ENCODE data around the gene CAMKMT.

The CAMKMT gene

GRCh38 chr2:44515416-44515815 lies 153.7 kb downstream of the CAMKMT start:
- Histone ChIP-seq H3K27me3 (ENCODE audit: insufficient read depth, low read length) (no peaks in the 10 kb centered on the region), H4K20me1 (ENCODE audit: insufficient read depth, low read length) (no peaks in the 10 kb centered on the region), H3K9me3 (ENCODE audit: low read length) (no peaks in the 10 kb centered on the region), H3K36me3 (ENCODE audit: insufficient read depth, low read length) (no peaks in the 10 kb centered on the region), H3K9me2 (ENCODE audit: low read depth, low read length) (no peaks in the 10 kb centered on the region), H2AFZ (ENCODE audit: low read length) (no peak overlapping the region), H3K27ac (ENCODE audit: low read depth, low read length, poor library complexity, severe bottlenecking) (no peak overlapping the region), H3K4me3 (ENCODE audit: low read depth, low read length, poor library complexity, severe bottlenecking) (no peak overlapping the region), H3F3A (ENCODE audit: insufficient read depth, low read length) (no peaks in the 10 kb centered on the region), H3K4me2 (ENCODE audit: low read length) (no peak overlapping the region), H3K4me1 (ENCODE audit: insufficient read depth, low read length, severe bottlenecking) (no peaks in the 10 kb centered on the region), H3K79me2 (ENCODE audit: insufficient read depth, low read length) (no peaks in the 10 kb centered on the region), H3K9ac (ENCODE audit: low read length) (no peak overlapping the region)
- TF ChIP-seq EZH2 (IDR thresholded peaks at IDR 0.05; ENCODE audit: borderline replicate concordance, low read length) (no peak), CTCF (IDR thresholded peaks at IDR 0.05; ENCODE audit: low read length) (no peak)

- Histone ChIP-seq H3K36me3 (ENCODE audit: insufficient read depth, low read length) (no peaks in the 10 kb centered on the region), H3K4me3 (ENCODE audit: low read depth, low read length, poor library complexity, severe bottlenecking) (no peak overlapping the region), H3K9ac (ENCODE audit: low read length) (no peak overlapping the region), H3K27me3 (ENCODE audit: insufficient read depth, low read length) (no peaks in the 10 kb centered on the region), H4K20me1 (ENCODE audit: insufficient read depth, low read length) (no peaks in the 10 kb centered on the region), H3K27ac (ENCODE audit: low read depth, low read length, poor library complexity, severe bottlenecking) (no peak overlapping the region), H3K9me2 (ENCODE audit: low read depth, low read length) (no peaks in the 10 kb centered on the region), H2AFZ (ENCODE audit: low read length) (no peak overlapping the region), H3K79me2 (ENCODE audit: insufficient read depth, low read length) (no peaks in the 10 kb centered on the region), H3K9me3 (ENCODE audit: low read length) (peaks cover 8% of the 10 kb centered on the region), H3F3A (ENCODE audit: insufficient read depth, low read length) (no peaks in the 10 kb centered on the region), H3K4me2 (ENCODE audit: low read length) (no peak overlapping the region), H3K4me1 (ENCODE audit: insufficient read depth, low read length, severe bottlenecking) (no peaks in the 10 kb centered on the region)
- TF ChIP-seq CTCF (IDR thresholded peaks at IDR 0.05; ENCODE audit: low read length) (no peak), EZH2 (IDR thresholded peaks at IDR 0.05; ENCODE audit: borderline replicate concordance, low read length) (no peak)
These were observed 157.3 kb downstream of the CAMKMT start for GRCh38 chr2:44519026-44519425.

- Histone ChIP-seq H2AFZ (ENCODE audit: low read length) (no peak overlapping the region), H3K9ac (ENCODE audit: low read length) (no peak overlapping the region), H3K79me2 (ENCODE audit: insufficient read depth, low read length) (no peaks in the 10 kb centered on the region), H3F3A (ENCODE audit: insufficient read depth, low read length) (no peaks in the 10 kb centered on the region), H3K27me3 (ENCODE audit: insufficient read depth, low read length) (no peaks in the 10 kb centered on the region), H3K4me2 (ENCODE audit: low read length) (no peak overlapping the region), H3K9me3 (ENCODE audit: low read length) (peaks cover 8% of the 10 kb centered on the region), H3K4me1 (ENCODE audit: insufficient read depth, low read length, severe bottlenecking) (no peaks in the 10 kb centered on the region), H4K20me1 (ENCODE audit: insufficient read depth, low read length) (no peaks in the 10 kb centered on the region), H3K27ac (ENCODE audit: low read depth, low read length, poor library complexity, severe bottlenecking) (no peak overlapping the region), H3K36me3 (ENCODE audit: insufficient read depth, low read length) (no peaks in the 10 kb centered on the region), H3K4me3 (ENCODE audit: low read depth, low read length, poor library complexity, severe bottlenecking) (no peak overlapping the region), H3K9me2 (ENCODE audit: low read depth, low read length) (no peaks in the 10 kb centered on the region)
- no peak for TF ChIP-seq EZH2 (IDR thresholded peaks at IDR 0.05; ENCODE audit: borderline replicate concordance, low read length)
- TF ChIP-seq CTCF (IDR thresholded peaks at IDR 0.05; ENCODE audit: low read length): no peak
These were observed 161.1 kb downstream of the CAMKMT start for GRCh38 chr2:44522846-44523245.
